ENCODE measurements around the gene DHDH. TPM values are rescaled to one million over a fixed set of nuclear protein-coding genes. Genes with fewer than 3 reads are reported as not detected.

Gene DHDH
- total RNA-seq, 1 donor from 2014 or later = 3.2 TPM

- peak; percentile 95 for TF ChIP-seq CTCF (IDR thresholded peaks at IDR 0.05; ENCODE audit: unreplicated experiment)
- H3K4me1 Mint-ChIP-seq = peaks cover 31% of the 10 kb centered on the region
- H3K27ac Mint-ChIP-seq = peak within 1 kb of the TSS; percentile 99
- H3K9me3 Mint-ChIP-seq = no peaks in the 10 kb centered on the region
- peak; percentile 99 for DNase-seq (ENCODE audit: low spot score in 2 of 2, unreplicated experiment in 2 of 2)
- peaks cover 10% of the 10 kb centered on the region for H3K36me3 Mint-ChIP-seq
- H3K27me3 Mint-ChIP-seq (ENCODE audit: low read depth) = no peaks in the 10 kb centered on the region
- peak within 1 kb of the TSS; percentile 93 for H3K4me3 Mint-ChIP-seq
Observed at GRCh38 chr19:48993175-48994034, 59.9 kb downstream of the DHDH start, which contains the start of the genes GYS1 and RUVBL2. Gene GYS1, minus strand, starts transcription at chr19:48993309. Its CDS starts 197 bp downstream, at chr19:48993112. Gene RUVBL2, plus strand, starts transcription at chr19:48993887. Its CDS starts 25 bp downstream, at chr19:48993912.

GRCh38 chr19:48994035-48994386 is 60.5 kb downstream of the DHDH start:
- H3K27ac Mint-ChIP-seq = peak overlapping the region; percentile 99
- H3K27me3 Mint-ChIP-seq (ENCODE audit: low read depth) = no peaks in the 10 kb centered on the region
- DNase-seq (ENCODE audit: low spot score in 2 of 2, unreplicated experiment in 2 of 2) = no peak
- TF ChIP-seq CTCF (IDR thresholded peaks at IDR 0.05; ENCODE audit: unreplicated experiment) = no peak
- H3K36me3 Mint-ChIP-seq = peaks cover 5% of the 10 kb centered on the region
- H3K9me3 Mint-ChIP-seq = no peaks in the 10 kb centered on the region
- peak overlapping the region; percentile 93 for H3K4me3 Mint-ChIP-seq
- peaks cover 31% of the 10 kb centered on the region for H3K4me1 Mint-ChIP-seq

Other genes starting within 250 kb of the DHDH start
- 0.20 TPM in 1 of 3 replicates, not detected in the others for gene FUT2, start 237.7 kb upstream of the DHDH start, total RNA-seq
- gene MAMSTR, start 214.0 kb upstream of the DHDH start, total RNA-seq = 5.8 to 6.5 TPM (median 6.0 TPM) in 3 replicates
- 1.4 to 2.1 TPM (median 1.5 TPM) in 3 replicates for gene RASIP1, start 193.1 kb upstream of the DHDH start, total RNA-seq
- gene IZUMO1, start 186.8 kb upstream of the DHDH start, total RNA-seq = 0.45 to 0.80 TPM (median 0.49 TPM) in 3 replicates
- 3.5 to 4.4 TPM (median 4.3 TPM) in 3 replicates for gene FUT1, start 181.1 kb upstream of the DHDH start, total RNA-seq
- not detected in 3 replicates for gene FGF21, start 178.2 kb upstream of the DHDH start, total RNA-seq
- gene BCAT2, start 122.7 kb upstream of the DHDH start, total RNA-seq = 45.3 to 47.3 TPM (median 45.7 TPM) in 3 replicates
- gene HSD17B14, start 97.2 kb upstream of the DHDH start, total RNA-seq = 22.9 to 29.6 TPM (median 27.1 TPM) in 3 replicates
- 25.7 to 28.6 TPM (median 26.9 TPM) in 3 replicates for gene PLEKHA4, start 65.1 kb upstream of the DHDH start, total RNA-seq
- gene PPP1R15A, start 61.3 kb upstream of the DHDH start, total RNA-seq = 158 to 170 TPM (median 158 TPM) in 3 replicates
- 0.38 to 1.4 TPM (median 0.84 TPM) in 3 replicates for gene TULP2, start 35.0 kb upstream of the DHDH start, total RNA-seq
- 152 to 159 TPM (median 159 TPM) in 3 replicates for gene NUCB1, start 33.4 kb upstream of the DHDH start, total RNA-seq
- 119 to 129 TPM (median 119 TPM) in 3 replicates for gene BAX, start 21.2 kb downstream of the DHDH start, total RNA-seq
- gene FTL, start 31.6 kb downstream of the DHDH start, total RNA-seq = 1,022 to 1,078 TPM (median 1,064 TPM) in 3 replicates
- 53.6 to 60.5 TPM (median 58.8 TPM) in 3 replicates for gene GYS1, start 59.6 kb downstream of the DHDH start, total RNA-seq
- 62.2 to 67.5 TPM (median 64.2 TPM) in 3 replicates for gene RUVBL2, start 60.2 kb downstream of the DHDH start, total RNA-seq
- not detected in 3 replicates for gene LHB, start 83.4 kb downstream of the DHDH start, total RNA-seq
- not detected in 3 replicates for gene CGB3, start 90.6 kb downstream of the DHDH start, total RNA-seq
- 0.71 to 4.7 TPM (median 1.2 TPM) in 3 replicates for gene CGB2, start 98.2 kb downstream of the DHDH start, total RNA-seq
- gene CGB1, start 103.2 kb downstream of the DHDH start, total RNA-seq = 2.2 TPM in 1 of 3 replicates, not detected in the others
- gene CGB5, start 110.1 kb downstream of the DHDH start, total RNA-seq = 3.7 to 5.7 TPM (median 5.7 TPM) in 3 replicates
- gene CGB8, start 115.4 kb downstream of the DHDH start, total RNA-seq = 0.29 to 0.31 TPM in 2 of 3 replicates, not detected in the other
- gene CGB7, start 124.0 kb downstream of the DHDH start, total RNA-seq = 23.1 to 26.5 TPM (median 25.5 TPM) in 3 replicates
- gene NTF4, start 131.1 kb downstream of the DHDH start, total RNA-seq = 48.5 to 50.8 TPM (median 49.6 TPM) in 3 replicates
- 0.07 TPM in 1 of 3 replicates, not detected in the others for gene KCNA7, start 139.0 kb downstream of the DHDH start, total RNA-seq
- 393 to 413 TPM (median 403 TPM) in 3 replicates for gene SNRNP70, start 151.8 kb downstream of the DHDH start, total RNA-seq
- 9.6 to 12.8 TPM (median 9.8 TPM) in 3 replicates for gene LIN7B, start 180.7 kb downstream of the DHDH start, total RNA-seq
- 0.94 to 1.6 TPM (median 0.97 TPM) in 3 replicates for gene C19orf73, start 185.4 kb downstream of the DHDH start, total RNA-seq
- 9.9 to 11.9 TPM (median 11.6 TPM) in 3 replicates for gene PPFIA3, start 185.8 kb downstream of the DHDH start, total RNA-seq
- gene HRC, start 221.7 kb downstream of the DHDH start, total RNA-seq = 13.6 to 17.6 TPM (median 14.7 TPM) in 3 replicates
- gene TRPM4, start 224.1 kb downstream of the DHDH start, total RNA-seq = 45.9 to 58.5 TPM (median 53.5 TPM) in 3 replicates